Tibial nerve (tissue), 4 donors: ENCODE data around the gene JUNB. TPM values are rescaled to one million over a fixed set of nuclear protein-coding genes. Genes with fewer than 3 reads are reported as not detected.
A peak's percentile ranks its signal among the peaks of the same experiment; 100 is the strongest.

ENCODE experiments used
- DNase-seq, 2 donors: peaks; one replicate each; pipeline ENCODE4 v3.0.0-alpha.2; 2019; ENCODE audit warnings: low spot score in 2 of 2
- H3K27ac ChIP-seq, 4 donors: fragments of 200-600 bp; sonication (generic) in 3 of 4; one replicate each; pipeline ENCODE4 v1.5.1; 2017 to 2019; ENCODE audit warnings: mild to moderate bottlenecking in 1 of 4
- H3K27me3 ChIP-seq, 2 donors: fragments of 200-600 bp; sonication (generic) in 1 of 2; one replicate each; pipeline versions ENCODE4 v1.5.1 to v1.6.0; 2017 to 2019
- H3K36me3 ChIP-seq, 3 donors: fragments of 200-600 bp; sonication (generic); one replicate each; pipeline ENCODE4 v1.5.1; 2018 to 2019
- H3K4me1 ChIP-seq, 4 donors: fragments of 200-600 bp; sonication (generic) in 3 of 4; one replicate each; pipeline ENCODE4 v1.5.1; 2017 to 2019
- H3K4me3 ChIP-seq, 4 donors: fragments of 200-600 bp; sonication (generic) in 3 of 4; one replicate each; pipeline ENCODE4 v1.5.1; 2017 to 2019; ENCODE audit warnings: mild to moderate bottlenecking in 1 of 4, moderate library complexity in 1 of 4
- H3K9me3 ChIP-seq, 4 donors: fragments of 200-600 bp; sonication (generic) in 3 of 4; one replicate each; pipeline ENCODE4 v1.5.1; 2017 to 2019
- CTCF ChIP-seq, 5 experiments: fragments of 200-600 bp in 3 of 5; fragments of 450-650 bp in 2 of 5; sonication (generic) in 3 of 5; IDR thresholded peaks; one replicate each; pipeline ENCODE4 v1.5.1; 2016 to 2019; ENCODE audit warnings: antibody characterized with exemption in 5 of 5, mild to moderate bottlenecking in 3 of 5, moderate library complexity in 2 of 5
- EP300 ChIP-seq, 2 donors: sonication (generic); formaldehyde crosslinking; IDR thresholded peaks; one replicate each; pipeline ENCODE4 v1.6.1; 2017; ENCODE audit warnings: antibody characterized with exemption in 2 of 2, mild to moderate bottlenecking in 1 of 2
- POLR2A ChIP-seq, 2 donors: fragments of 450-650 bp; IDR thresholded peaks; one replicate each; pipeline ENCODE4 v1.6.1; 2017; ENCODE audit warnings: antibody characterized with exemption in 2 of 2, mild to moderate bottlenecking in 2 of 2, moderate library complexity in 2 of 2
- WGBS, 2 donors: methylation state at CpG; one replicate each; pipeline ENCODE4 v1.1.5; 2018; 5-methylcytosine and 5-hydroxymethylcytosine counted together
- total RNA-seq, 4 donors: library from RNA; depleted of rRNA; stranded (reverse); fragments of >200 nt; gene quantifications; one replicate each; pipeline ENCODE4 v1.1.0, GENCODE V29; 2016

The JUNB gene
- total RNA-seq, 4 donors from 2014 or later = 421 to 676 (median 613) TPM

GRCh38 chr19:12778017-12778904 is 13.0 kb upstream of the JUNB start:
- H3K27me3 ChIP-seq = no peaks in the 10 kb centered on the region
- H3K4me1 ChIP-seq = peaks cover 0 to 58% (median 45%) of the 10 kb centered on the region in 4 donors
- H3K27ac ChIP-seq = peak overlapping the region; percentile 93 to 98 (median 94)
- H3K9me3 ChIP-seq = no peaks in the 10 kb centered on the region
- peak overlapping the region; percentile 53 to 81 (median 60) for H3K4me3 ChIP-seq
- WGBS, 2 donors = 2 to 3% methylated on average over 33 to 44 of the region's 44 CpGs
- peak in 1 of 2 donors; percentile 63 for DNase-seq
- peak in 1 of 2 donors; percentile 29 for TF ChIP-seq POLR2A (IDR thresholded peaks at IDR 0.05)
- TF ChIP-seq EP300 (IDR thresholded peaks at IDR 0.05) = peak in 1 of 2 donors; percentile 36
- no peak for TF ChIP-seq CTCF (IDR thresholded peaks at IDR 0.05)
- no peaks in the 10 kb centered on the region for H3K36me3 ChIP-seq

- TF ChIP-seq EP300 (IDR thresholded peaks at IDR 0.05) = no peak
- Histone ChIP-seq H3K36me3 (no peaks in the 10 kb centered on the region), H3K27me3 (no peaks in the 10 kb centered on the region), H3K27ac (peak overlapping the region; percentile 93 to 98 (median 94)), H3K4me3 (peak overlapping the region in 2 of 4 donors; percentile 59 to 81), H3K4me1 (peaks cover 0 to 63% (median 51%) of the 10 kb centered on the region in 4 donors), H3K9me3 (no peaks in the 10 kb centered on the region)
- WGBS, 2 donors = 19 to 34% methylated on average over 6 of the region's 6 CpGs
- no peak for DNase-seq
Measured at GRCh38 chr19:12778905-12779161, 12.5 kb upstream of the JUNB start.

GRCh38 chr19:12779162-12779993 is 11.9 kb upstream of the JUNB start:
- 45 to 57% methylated on average over 15 of the region's 15 CpGs for WGBS, 2 donors
- Histone ChIP-seq H3K4me1 (peaks cover 0 to 69% (median 56%) of the 10 kb centered on the region in 4 donors), H3K27ac (peak overlapping the region; percentile 93 to 98 (median 94)), H3K36me3 (no peaks in the 10 kb centered on the region), H3K9me3 (no peaks in the 10 kb centered on the region), H3K4me3 (peak overlapping the region in 2 of 4 donors; percentile 59 to 81), H3K27me3 (no peaks in the 10 kb centered on the region)
- no peak for TF ChIP-seq CTCF (IDR thresholded peaks at IDR 0.05)
- TF ChIP-seq POLR2A (IDR thresholded peaks at IDR 0.05) = no peak
- TF ChIP-seq EP300 (IDR thresholded peaks at IDR 0.05) = no peak
- no peak for DNase-seq

GRCh38 chr19:12782174-12782423 is 9.2 kb upstream of the JUNB start:
- H3K27ac ChIP-seq = peak overlapping the region; percentile 81 to 100 (median 99)
- peak overlapping the region; percentile 27 to 53 (median 46) for H3K4me3 ChIP-seq
- H3K9me3 ChIP-seq = no peaks in the 10 kb centered on the region
- H3K4me1 ChIP-seq = peaks cover 0 to 88% (median 77%) of the 10 kb centered on the region in 4 donors
- WGBS, 2 donors = 4% methylated on average over 12 of the region's 12 CpGs
- peak in 1 of 2 donors; percentile 72 for DNase-seq
- no peaks in the 10 kb centered on the region for H3K36me3 ChIP-seq
- TF ChIP-seq EP300 (IDR thresholded peaks at IDR 0.05) = no peak
- TF ChIP-seq POLR2A (IDR thresholded peaks at IDR 0.05) = peak in 1 of 2 donors; percentile 61
- no peaks in the 10 kb centered on the region for H3K27me3 ChIP-seq

- Histone ChIP-seq H3K4me3 (peak overlapping the region; percentile 27 to 53 (median 46)), H3K36me3 (no peaks in the 10 kb centered on the region), H3K27me3 (no peaks in the 10 kb centered on the region), H3K4me1 (peaks cover 0 to 88% (median 77%) of the 10 kb centered on the region in 4 donors), H3K9me3 (no peaks in the 10 kb centered on the region), H3K27ac (peak overlapping the region; percentile 81 to 100 (median 99))
- 1% methylated on average over 44 to 45 of the region's 88 CpGs for WGBS, 2 donors
- peak in 2 of 5 experiments; percentile 23 to 52 for TF ChIP-seq CTCF (IDR thresholded peaks at IDR 0.05)
- TF ChIP-seq EP300 (IDR thresholded peaks at IDR 0.05) = peak; percentile 93 to 95
- TF ChIP-seq POLR2A (IDR thresholded peaks at IDR 0.05) = peak; percentile 18 to 52
- DNase-seq = peak; percentile 79 to 81
Measured at GRCh38 chr19:12782424-12783290, 8.6 kb upstream of the JUNB start.
